TTC549 (cell line): ENCODE results near the gene CAMTA1.
"Not testable (repeated sequence)": the region's sequence is repeated elsewhere in the genome, so short reads cannot be mapped to it uniquely, and the experiment has no call there.

Source experiments
- FAIRE-seq: peaks from 2 replicates; lab custom pipeline; 2012; peaks lifted over from hg19 to GRCh38; lab: Jason Lieb, UNC

The CAMTA1 gene

GRCh38 chr1:7315946-7316345 lies 530.7 kb downstream of the CAMTA1 start:
- no peak for FAIRE-seq

DNA sequence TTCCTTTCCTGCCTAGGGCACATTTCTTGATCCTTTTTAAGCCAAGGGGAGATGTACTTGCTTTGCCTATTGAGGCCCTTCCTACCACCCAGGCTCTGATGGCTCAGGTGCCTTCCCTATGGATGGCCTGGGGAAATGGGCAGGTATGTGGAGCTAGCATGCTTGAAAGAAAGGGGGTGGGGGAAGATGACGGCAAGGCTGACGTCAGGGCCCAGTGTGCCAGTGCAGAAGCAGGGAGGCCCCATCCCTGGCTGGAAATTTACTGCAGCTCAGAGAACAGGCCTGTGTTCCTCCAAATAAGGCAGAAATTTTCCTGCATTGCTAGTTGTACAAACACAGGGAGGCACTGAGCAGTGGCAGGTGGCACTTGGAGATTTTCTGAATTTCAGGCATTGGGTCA lies 532.6 kb downstream of the CAMTA1 start:
- FAIRE-seq = no peak

- FAIRE-seq = no peak
Observed at GRCh38 chr1:7319196-7319595, 533.9 kb downstream of the CAMTA1 start.

DNA sequence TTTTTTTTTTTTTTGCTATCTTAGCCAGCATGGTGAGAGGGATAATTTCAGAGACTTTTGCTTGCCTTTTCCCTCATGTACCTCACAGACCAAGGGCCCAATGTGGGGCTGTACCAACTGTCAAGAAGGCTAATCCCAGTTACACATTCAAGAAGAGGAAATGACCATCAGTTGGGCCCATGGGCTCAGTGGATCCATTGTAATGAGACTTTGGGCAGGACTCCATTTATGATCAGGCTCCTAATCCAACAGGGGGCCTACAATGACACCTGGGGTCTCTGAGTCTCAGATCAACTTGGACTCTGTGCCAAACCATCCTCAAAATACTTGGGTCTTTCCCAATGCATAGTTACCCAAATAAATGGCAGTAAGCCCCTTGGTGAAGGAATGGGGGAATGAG lies 535.4 kb downstream of the CAMTA1 start:
- FAIRE-seq = no peak

DNA sequence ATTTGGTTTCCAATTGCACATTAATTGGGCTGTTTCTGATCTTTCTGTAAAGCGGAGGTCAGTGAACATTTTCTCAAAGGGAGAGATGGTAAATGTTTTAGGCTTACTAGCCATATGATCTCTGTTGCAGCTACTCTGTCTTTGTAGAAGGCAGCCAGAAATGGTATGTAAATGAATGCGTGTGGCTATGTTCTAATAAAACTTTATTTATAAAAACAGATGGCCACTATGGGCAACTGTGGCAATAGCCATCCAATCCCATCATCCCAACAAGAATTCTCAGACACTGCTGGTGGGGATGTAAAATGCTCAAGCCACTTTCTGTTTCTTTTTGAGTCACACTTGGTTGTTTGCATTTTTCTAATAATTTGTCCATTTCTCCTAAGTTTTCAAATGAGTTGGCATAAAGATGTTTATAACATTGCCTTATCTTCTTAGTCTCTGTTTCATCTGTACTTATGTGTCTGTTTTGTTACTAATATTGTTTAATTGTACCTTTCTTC lies 537.1 kb downstream of the CAMTA1 start:
- FAIRE-seq = no peak

DNA sequence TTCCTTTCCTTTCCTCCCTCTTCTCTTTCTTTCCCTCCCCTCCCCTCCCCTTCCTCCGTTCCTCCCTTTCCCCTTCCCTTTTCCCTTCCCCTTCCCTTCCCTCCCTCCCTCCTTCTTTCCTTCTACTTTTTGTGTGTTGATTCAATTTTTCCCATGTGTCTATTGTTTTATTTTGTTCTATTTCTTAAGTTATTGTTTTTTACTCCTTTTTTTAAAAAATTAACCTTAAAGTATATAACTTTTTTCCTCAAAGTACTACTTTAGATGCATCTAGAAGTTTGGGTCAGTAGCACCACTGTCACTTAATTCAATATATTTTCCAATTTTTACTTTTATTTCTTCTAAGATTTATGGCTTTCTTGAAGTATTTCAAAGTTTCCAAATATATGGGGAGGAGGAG lies 537.7 kb downstream of the CAMTA1 start:
- FAIRE-seq = no peak

DNA sequence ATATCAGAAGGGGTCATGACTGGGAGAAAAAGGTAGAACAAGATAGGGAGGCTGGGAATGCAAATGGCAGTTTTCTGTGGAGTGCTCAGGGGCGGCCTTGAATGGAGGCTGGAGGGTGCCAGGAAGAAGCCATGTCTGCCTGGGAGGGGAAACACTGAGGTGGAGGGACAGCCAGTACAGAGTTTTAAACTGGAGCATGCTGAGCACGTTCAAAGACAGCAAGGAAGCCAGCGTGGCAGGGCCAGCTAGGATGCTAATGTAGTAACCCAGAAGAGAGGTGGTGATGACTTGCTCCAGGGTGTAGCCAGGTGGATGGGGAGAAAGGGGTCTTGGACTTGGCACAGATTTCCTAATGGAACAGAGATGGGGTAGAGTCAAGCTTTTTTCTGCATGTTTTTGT lies 540.0 kb downstream of the CAMTA1 start:
- no peak for FAIRE-seq

DNA sequence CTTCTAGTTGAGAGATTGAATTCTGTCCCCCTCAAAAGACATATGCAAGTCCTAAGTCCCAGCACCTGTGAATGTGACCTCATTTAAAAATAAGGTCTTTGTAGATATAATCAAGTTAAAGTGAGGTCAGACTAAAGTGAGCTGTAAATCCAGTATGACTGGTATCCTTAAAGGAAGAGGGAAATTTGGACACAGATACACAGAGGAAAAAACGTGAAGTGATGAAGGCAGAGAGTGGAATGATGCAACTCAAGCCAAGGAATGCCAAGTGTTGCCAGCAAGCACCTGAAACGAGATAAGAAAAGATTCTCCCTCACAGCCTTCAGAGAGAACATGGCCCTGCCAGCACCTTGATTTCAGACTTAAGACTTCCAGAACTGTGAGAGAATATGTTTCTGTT lies 541.1 kb downstream of the CAMTA1 start:
- no peak for FAIRE-seq

GRCh38 chr1:7327849-7328248 lies 542.6 kb downstream of the CAMTA1 start:
- FAIRE-seq = no peak

GRCh38 chr1:7329868-7330615 lies 544.8 kb downstream of the CAMTA1 start:
- no peak for FAIRE-seq

DNA sequence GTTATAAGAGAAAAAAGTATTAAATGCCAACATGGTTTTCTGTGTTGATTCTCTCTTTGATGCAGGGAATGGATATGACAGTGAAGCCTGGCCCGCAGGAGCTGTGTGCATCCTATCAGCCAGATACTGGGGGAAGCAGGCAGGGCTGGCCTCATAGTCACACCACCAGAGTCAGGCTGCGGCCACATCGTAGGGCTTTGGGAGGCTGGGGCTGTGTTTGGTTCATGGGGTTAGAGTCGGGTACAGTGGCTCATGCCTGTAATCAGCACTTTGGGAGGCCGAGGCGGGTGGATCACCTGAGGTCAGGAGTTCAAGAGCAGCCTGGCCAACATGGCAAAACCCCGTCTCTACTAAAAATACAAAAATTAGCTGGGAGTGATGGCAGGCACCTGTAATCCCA lies 545.5 kb downstream of the CAMTA1 start:
- FAIRE-seq = not testable (repeated sequence)

DNA sequence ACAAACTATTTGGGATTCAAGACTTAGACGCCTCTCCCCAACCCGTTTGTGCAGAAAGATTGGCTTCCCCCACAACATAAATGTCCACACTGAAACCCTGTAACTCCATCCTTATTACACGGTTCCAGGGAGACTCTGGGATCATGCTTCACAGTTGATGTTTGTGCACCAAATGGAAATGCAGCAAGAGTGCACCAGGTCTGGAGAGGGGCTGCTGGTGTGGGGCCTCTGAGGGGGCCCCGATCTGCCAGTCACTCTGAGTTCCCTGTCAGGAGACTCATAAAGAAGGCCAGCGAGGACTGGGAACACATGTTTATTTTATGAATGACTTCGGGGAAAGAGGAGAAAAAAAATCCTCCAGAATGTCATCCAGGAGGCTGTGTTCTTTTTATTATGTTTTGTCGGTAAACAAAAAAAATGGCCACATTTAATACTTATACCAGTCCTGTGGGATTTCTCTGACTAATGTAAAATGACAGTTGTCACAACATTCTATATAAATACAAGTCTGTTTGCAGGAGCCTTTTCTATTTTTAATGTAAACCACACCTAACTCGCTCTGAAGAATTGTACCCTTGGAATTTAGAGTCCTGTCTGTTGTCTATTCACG lies 546.8 kb downstream of the CAMTA1 start:
- no peak for FAIRE-seq

- no peak for FAIRE-seq
Observed at GRCh38 chr1:7333094-7333493, 547.8 kb downstream of the CAMTA1 start.

- FAIRE-seq = no peak
Observed at GRCh38 chr1:7333620-7334019, 548.4 kb downstream of the CAMTA1 start.

DNA sequence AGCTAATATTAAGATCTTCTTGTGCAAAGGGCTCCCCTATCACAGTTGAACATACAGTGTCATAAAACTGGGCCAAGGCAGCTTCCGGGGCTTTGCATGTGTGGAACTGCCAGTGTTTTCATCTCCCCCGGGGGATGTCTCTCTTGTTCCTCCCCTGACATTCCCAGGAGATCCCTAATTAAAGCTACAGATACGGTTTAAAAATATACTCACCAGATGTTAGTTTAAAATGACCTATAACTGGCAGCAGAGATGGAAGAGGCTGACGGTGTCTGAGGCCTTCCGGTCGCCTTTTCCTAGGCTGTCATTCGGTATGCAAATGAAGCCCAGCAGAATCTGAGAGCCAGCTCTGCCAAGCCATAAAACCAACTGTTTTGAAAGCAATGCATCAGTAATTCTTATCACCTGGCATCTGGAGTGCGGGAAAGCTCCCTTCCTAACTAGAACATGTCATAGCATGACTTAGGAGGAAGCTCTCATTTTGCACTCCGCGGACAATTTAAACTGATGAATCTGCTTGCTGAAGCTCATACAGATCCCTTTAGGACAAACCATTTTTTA lies 549.3 kb downstream of the CAMTA1 start:
- no peak for FAIRE-seq

GRCh38 chr1:7335224-7335879 lies 550.1 kb downstream of the CAMTA1 start:
- FAIRE-seq = no peak

- no peak for FAIRE-seq
Observed at GRCh38 chr1:7338439-7338838, 553.2 kb downstream of the CAMTA1 start.

- FAIRE-seq = no peak
Observed at GRCh38 chr1:7339014-7339413, 553.8 kb downstream of the CAMTA1 start.

- no peak for FAIRE-seq
Observed at GRCh38 chr1:7339953-7340352, 554.7 kb downstream of the CAMTA1 start.

DNA sequence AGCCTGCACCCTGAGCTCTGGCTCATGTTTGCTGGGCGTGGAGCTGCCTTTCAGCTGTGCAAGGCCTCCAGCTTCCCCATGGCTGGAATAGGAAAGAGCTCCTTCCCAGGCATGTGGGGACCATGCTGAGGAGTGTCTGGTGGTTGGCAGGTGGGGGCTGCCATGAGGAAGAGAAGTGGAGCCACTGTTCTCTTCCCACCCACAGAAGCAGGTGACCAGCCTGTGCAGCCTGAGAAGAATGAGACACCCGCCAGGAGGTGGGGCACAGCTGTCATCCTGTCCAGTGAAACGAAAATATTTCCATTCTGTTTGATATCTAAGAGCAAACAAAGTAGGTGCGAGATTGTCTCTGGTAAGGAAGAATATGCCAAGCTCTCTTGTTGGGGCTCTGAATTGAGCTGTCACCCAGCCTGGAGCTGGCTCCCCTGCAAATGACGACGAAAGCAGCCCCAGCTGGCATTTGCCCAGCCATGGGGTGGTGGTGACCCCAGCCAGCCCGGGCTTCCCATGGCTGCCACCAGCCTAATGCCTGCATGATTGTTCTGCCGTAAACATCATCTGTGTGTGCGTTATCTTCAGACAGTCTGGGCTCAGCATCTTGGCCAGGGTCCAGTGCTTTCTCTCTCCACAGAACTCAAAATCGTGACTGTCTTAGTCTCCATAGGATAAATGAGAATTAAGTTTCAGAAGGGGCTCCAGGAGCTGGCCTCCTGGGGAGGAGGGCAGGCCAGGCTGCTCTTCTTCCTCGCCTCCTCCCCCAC lies 556.1 kb downstream of the CAMTA1 start:
- no peak for FAIRE-seq

DNA sequence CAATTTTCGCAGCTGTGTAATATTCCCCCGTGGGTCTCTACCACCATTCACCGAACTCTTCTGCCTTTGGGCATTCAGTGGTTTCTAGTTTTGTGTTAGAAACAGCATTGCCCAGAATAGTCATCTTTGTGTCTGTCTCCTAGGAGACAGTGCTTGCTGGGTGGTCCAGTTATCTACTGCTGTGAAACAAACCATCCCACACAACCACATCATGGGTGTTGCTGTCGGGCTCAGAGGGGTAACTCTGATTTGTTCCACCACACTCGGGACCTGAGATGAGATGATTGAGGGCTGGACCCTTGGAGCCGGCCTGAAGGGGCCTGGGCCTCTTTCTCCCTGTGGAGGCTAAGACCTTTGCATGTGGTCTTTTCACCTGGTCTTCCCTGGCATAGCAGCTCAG lies 558.6 kb downstream of the CAMTA1 start:
- no peak for FAIRE-seq

GRCh38 chr1:7344299-7344698 lies 559.0 kb downstream of the CAMTA1 start:
- FAIRE-seq = no peak
